ENCODE results near the gene CCDC92B. TPM values are rescaled to one million over a fixed set of nuclear protein-coding genes. Genes with fewer than 3 reads are reported as not detected.

Gene CCDC92B
- total RNA-seq, 2 experiments from 2014 or later = 0.10 TPM; not detected in 1

- H3K27ac Mint-ChIP-seq = no peak overlapping the region
- ChIA-PET CTCF (no interaction called here), POLR2A (no interaction called here)
- peaks cover 10% of the 10 kb centered on the region for H3K4me1 Mint-ChIP-seq
- H3K27me3 Mint-ChIP-seq = peaks cover 48% of the 10 kb centered on the region
- DNase-seq = no peak
- no peaks in the 10 kb centered on the region for H3K36me3 Mint-ChIP-seq (ENCODE audit: low read depth)
- no peak overlapping the region for H3K4me3 Mint-ChIP-seq
- no peaks in the 10 kb centered on the region for H3K9me3 Mint-ChIP-seq
Observed at GRCh38 chr17:2775206-2775605, 25.8 kb upstream of the CCDC92B start.

GRCh38 chr17:2770129-2770528, 20.7 kb upstream of the CCDC92B start:
- Mint-ChIP-seq H3K4me3 (no peak overlapping the region), H3K27me3 (peaks cover 18% of the 10 kb centered on the region), H3K36me3 (ENCODE audit: low read depth) (no peaks in the 10 kb centered on the region), H3K4me1 (no peaks in the 10 kb centered on the region), H3K27ac (no peak overlapping the region), H3K9me3 (no peaks in the 10 kb centered on the region)
- DNase-seq = no peak
- POLR2A ChIA-PET = no interaction called here
- CTCF ChIA-PET = no interaction called here

GRCh38 chr17:2758870-2759269, 9.4 kb upstream of the CCDC92B start:
- ChIA-PET POLR2A (no interaction called here), CTCF (no interaction called here)
- Mint-ChIP-seq H3K4me3 (no peak overlapping the region), H3K4me1 (peaks cover 3% of the 10 kb centered on the region), H3K9me3 (no peaks in the 10 kb centered on the region), H3K27me3 (peaks cover 41% of the 10 kb centered on the region), H3K27ac (no peak overlapping the region), H3K36me3 (ENCODE audit: low read depth) (no peaks in the 10 kb centered on the region)
- no peak for DNase-seq

- Mint-ChIP-seq H3K27ac (no peak overlapping the region), H3K4me1 (peaks cover 3% of the 10 kb centered on the region), H3K4me3 (peak overlapping the region; percentile 27), H3K27me3 (peaks cover 40% of the 10 kb centered on the region), H3K36me3 (ENCODE audit: low read depth) (no peaks in the 10 kb centered on the region), H3K9me3 (no peaks in the 10 kb centered on the region)
- ChIA-PET CTCF (no interaction called here), POLR2A (no interaction called here)
- no peak for DNase-seq
Observed at GRCh38 chr17:2755891-2756724, 6.7 kb upstream of the CCDC92B start.

GRCh38 chr17:2751491-2751890, 2.0 kb upstream of the CCDC92B start:
- no peak overlapping the region for H3K4me3 Mint-ChIP-seq
- H3K36me3 Mint-ChIP-seq (ENCODE audit: low read depth) = no peaks in the 10 kb centered on the region
- DNase-seq = no peak
- POLR2A ChIA-PET = no interaction called here
- H3K27me3 Mint-ChIP-seq = peaks cover 34% of the 10 kb centered on the region
- H3K9me3 Mint-ChIP-seq = no peaks in the 10 kb centered on the region
- CTCF ChIA-PET = interaction anchor here (0.9 kb wide), 1 partner anchor 17 kb away, joined by 3 read pairs; no protein-coding TSS in a partner anchor
- H3K4me1 Mint-ChIP-seq = peaks cover 5% of the 10 kb centered on the region
- no peak overlapping the region for H3K27ac Mint-ChIP-seq

GRCh38 chr17:2750721-2751120, 1.3 kb upstream of the CCDC92B start:
- Mint-ChIP-seq H3K36me3 (ENCODE audit: low read depth) (no peaks in the 10 kb centered on the region), H3K4me1 (peaks cover 3% of the 10 kb centered on the region), H3K27ac (no peak overlapping the region), H3K27me3 (peaks cover 31% of the 10 kb centered on the region), H3K4me3 (no peak overlapping the region), H3K9me3 (no peaks in the 10 kb centered on the region)
- POLR2A ChIA-PET = no interaction called here
- DNase-seq = no peak
- CTCF ChIA-PET = no interaction called here

- ChIA-PET POLR2A (no interaction called here), CTCF (interaction anchor here (0.6 to 0.8 kb wide), 2 partner anchors 25 to 222 kb away, joined by 3 read pairs; no protein-coding TSS in a partner anchor)
- Mint-ChIP-seq H3K4me1 (peaks cover 3% of the 10 kb centered on the region), H3K27ac (no peak overlapping the region), H3K4me3 (no peak overlapping the region), H3K36me3 (ENCODE audit: low read depth) (no peaks in the 10 kb centered on the region), H3K27me3 (peaks cover 35% of the 10 kb centered on the region), H3K9me3 (no peaks in the 10 kb centered on the region)
- DNase-seq = peak; percentile 77
Observed at GRCh38 chr17:2749784-2750181, 331 bp upstream of the CCDC92B start.

GRCh38 chr17:2745317-2746037, 4.0 kb downstream of the CCDC92B start:
- H3K27me3 Mint-ChIP-seq = peaks cover 34% of the 10 kb centered on the region
- H3K4me3 Mint-ChIP-seq = no peak overlapping the region
- H3K36me3 Mint-ChIP-seq (ENCODE audit: low read depth) = no peaks in the 10 kb centered on the region
- ChIA-PET POLR2A (no interaction called here), CTCF (interaction anchor here (0.9 kb wide), 1 partner anchor 9 kb away, joined by 4 read pairs; no protein-coding TSS in a partner anchor)
- no peaks in the 10 kb centered on the region for H3K4me1 Mint-ChIP-seq
- H3K9me3 Mint-ChIP-seq = no peaks in the 10 kb centered on the region
- H3K27ac Mint-ChIP-seq = no peak overlapping the region
- no peak for DNase-seq

GRCh38 chr17:2737693-2738092, 11.8 kb downstream of the CCDC92B start:
- CTCF ChIA-PET = no interaction called here
- H3K9me3 Mint-ChIP-seq = no peaks in the 10 kb centered on the region
- no peak overlapping the region for H3K4me3 Mint-ChIP-seq
- peaks cover 7% of the 10 kb centered on the region for H3K27me3 Mint-ChIP-seq
- H3K27ac Mint-ChIP-seq = no peak overlapping the region
- H3K4me1 Mint-ChIP-seq = no peaks in the 10 kb centered on the region
- no peaks in the 10 kb centered on the region for H3K36me3 Mint-ChIP-seq (ENCODE audit: low read depth)
- DNase-seq = no peak
- POLR2A ChIA-PET = no interaction called here

- peaks cover 5% of the 10 kb centered on the region for H3K27me3 Mint-ChIP-seq
- DNase-seq = no peak
- CTCF ChIA-PET = interaction anchor here (1.0 kb wide), 1 partner anchor 9 kb away, joined by 4 read pairs; no protein-coding TSS in a partner anchor
- H3K9me3 Mint-ChIP-seq = no peaks in the 10 kb centered on the region
- H3K27ac Mint-ChIP-seq = no peak overlapping the region
- no peaks in the 10 kb centered on the region for H3K4me1 Mint-ChIP-seq
- H3K36me3 Mint-ChIP-seq (ENCODE audit: low read depth) = no peaks in the 10 kb centered on the region
- H3K4me3 Mint-ChIP-seq = no peak overlapping the region
- POLR2A ChIA-PET = no interaction called here
Observed at GRCh38 chr17:2736956-2737355, 12.5 kb downstream of the CCDC92B start.

- no peak overlapping the region for H3K4me3 Mint-ChIP-seq
- H3K27me3 Mint-ChIP-seq = peaks cover 3% of the 10 kb centered on the region
- no peaks in the 10 kb centered on the region for H3K36me3 Mint-ChIP-seq (ENCODE audit: low read depth)
- no peak overlapping the region for H3K27ac Mint-ChIP-seq
- no peak for DNase-seq
- ChIA-PET POLR2A (no interaction called here), CTCF (no interaction called here)
- H3K9me3 Mint-ChIP-seq = no peaks in the 10 kb centered on the region
- no peaks in the 10 kb centered on the region for H3K4me1 Mint-ChIP-seq
Observed at GRCh38 chr17:2735896-2736295, 13.6 kb downstream of the CCDC92B start.

- Mint-ChIP-seq H3K4me1 (no peaks in the 10 kb centered on the region), H3K27me3 (peaks cover 3% of the 10 kb centered on the region), H3K9me3 (no peaks in the 10 kb centered on the region), H3K4me3 (no peak overlapping the region), H3K36me3 (ENCODE audit: low read depth) (no peaks in the 10 kb centered on the region), H3K27ac (no peak overlapping the region)
- POLR2A ChIA-PET = no interaction called here
- CTCF ChIA-PET = no interaction called here
- no peak for DNase-seq
Observed at GRCh38 chr17:2734939-2735338, 14.5 kb downstream of the CCDC92B start.

- CTCF ChIA-PET = no interaction called here
Observed at GRCh38 chr17:2731807-2732206, 17.6 kb downstream of the CCDC92B start.

More at GRCh38 chr17:2731807-2732206, 17.6 kb downstream of the CCDC92B start:
- no peak for DNase-seq
- Mint-ChIP-seq H3K9me3 (no peaks in the 10 kb centered on the region), H3K27ac (no peak overlapping the region), H3K27me3 (peaks cover 11% of the 10 kb centered on the region), H3K36me3 (ENCODE audit: low read depth) (no peaks in the 10 kb centered on the region), H3K4me3 (no peak overlapping the region), H3K4me1 (no peaks in the 10 kb centered on the region)
- POLR2A ChIA-PET = no interaction called here

Data from activated CD4-positive, alpha-beta memory T cell treated with anti-CD3 and anti-CD28 coated beads, Interleukin-2, amount 10 ng/mL, durations not matched to agents 7 days and 5 days (primary cell).